HG02623 (cell line): ENCODE measurements around the gene PLA2G15.

Experiments
- ATAC-seq: cut with Tn5 transposase; IDR thresholded peaks from one replicate; pipeline ENCODE4 v1.9.1; 2021; ENCODE audit warnings: moderate library complexity; ENCODE audit not compliant: unreplicated experiment

PLA2G15 gene

GRCh38 chr16:68244903-68245853, at the start of gene PLA2G15:
PLA2G15 (plus strand) TSS chr16:68245373; CDS start chr16:68245427, 54 bp downstream.
- ATAC-seq: peak; percentile 86

- ATAC-seq: no peak
These were observed 47.9 kb upstream of the PLA2G15 start for GRCh38 chr16:68197250-68197649.

- no peak for ATAC-seq
These were observed 44.9 kb upstream of the PLA2G15 start for GRCh38 chr16:68200088-68200783.

DNA sequence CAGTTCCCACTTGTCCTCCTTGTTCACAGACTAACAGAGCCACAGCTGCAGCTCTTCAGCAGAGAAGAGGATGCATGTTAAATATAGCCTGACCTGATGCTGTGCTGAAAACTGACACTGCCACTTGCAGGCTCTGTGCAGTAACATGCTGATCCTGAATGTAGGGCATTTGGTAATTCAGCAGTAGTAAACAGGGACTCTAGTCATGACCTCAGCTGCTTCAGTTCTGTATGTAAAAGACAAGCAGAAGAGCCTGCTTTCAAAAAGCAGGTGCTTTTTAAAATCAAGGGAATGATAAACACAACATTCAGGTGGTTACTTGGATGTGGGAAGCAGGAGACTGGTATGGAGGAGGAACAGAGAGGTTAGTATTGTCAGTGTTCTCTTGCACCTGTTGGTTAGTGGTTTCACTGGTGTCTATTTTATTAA, 43.1 kb upstream of the PLA2G15 start:
- no peak for ATAC-seq

DNA sequence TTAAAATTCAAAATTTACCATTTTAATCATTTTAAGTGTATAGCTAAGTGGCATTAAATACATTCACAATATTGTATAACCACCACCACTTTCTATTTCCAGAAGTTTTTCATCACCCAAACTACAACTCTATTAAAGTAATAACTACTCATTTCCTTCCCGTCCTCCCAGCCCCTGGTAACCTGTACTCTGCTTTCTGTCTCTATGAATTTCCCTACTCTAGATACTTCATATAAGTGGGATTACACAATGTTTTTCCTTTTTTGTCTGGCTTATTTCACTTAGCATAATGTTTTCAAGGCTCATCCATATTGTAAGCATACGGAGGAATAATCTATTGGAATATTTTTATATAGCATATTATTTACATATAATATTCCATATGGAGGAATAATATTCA, 38.9 kb upstream of the PLA2G15 start:
- ATAC-seq: no peak

- ATAC-seq: no peak
These were observed 30.4 kb upstream of the PLA2G15 start for GRCh38 chr16:68214726-68215125.

DNA sequence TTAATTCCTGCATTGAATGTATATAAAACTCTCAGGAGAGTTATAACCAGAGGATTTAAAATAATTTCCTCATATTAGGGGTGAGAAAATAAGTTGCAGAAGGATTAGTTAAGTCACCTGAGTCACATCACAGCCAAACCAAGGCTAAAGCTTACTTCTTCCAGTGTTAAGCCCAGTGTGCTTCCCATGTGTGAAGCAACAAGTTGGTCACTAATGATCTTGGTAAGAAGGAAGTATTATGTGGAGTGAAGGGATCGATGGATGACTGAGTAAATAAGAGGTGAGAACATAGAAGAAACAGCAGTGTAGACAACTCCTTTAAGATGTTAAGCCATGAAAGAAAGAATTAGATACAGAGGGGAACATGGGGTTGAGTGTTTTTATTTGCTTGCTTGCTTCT, 29.9 kb upstream of the PLA2G15 start:
- no peak for ATAC-seq

GRCh38 chr16:68216240-68216639, 28.9 kb upstream of the PLA2G15 start:
- no peak for ATAC-seq

DNA sequence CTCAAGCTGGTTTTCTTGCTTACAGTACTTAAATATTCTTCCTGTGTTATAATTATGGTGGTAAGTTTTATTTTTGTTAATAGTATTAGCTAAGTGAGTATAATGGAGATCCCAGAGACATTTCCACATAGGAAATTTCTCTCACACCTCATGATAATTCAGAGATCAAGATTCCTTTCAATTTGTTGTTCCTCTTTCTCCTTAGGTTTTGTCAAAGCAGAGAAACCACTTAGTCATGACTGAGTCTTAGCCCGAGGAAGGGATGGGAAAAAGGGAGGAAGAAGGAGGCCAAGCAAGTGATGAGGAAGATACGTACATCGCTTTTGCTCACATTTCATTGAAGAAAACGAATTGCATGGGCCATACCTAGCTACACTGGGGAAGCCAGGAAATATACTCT, 27.7 kb upstream of the PLA2G15 start:
- ATAC-seq: no peak

- no peak for ATAC-seq
These were observed 25.3 kb upstream of the PLA2G15 start for GRCh38 chr16:68219725-68220351.

DNA sequence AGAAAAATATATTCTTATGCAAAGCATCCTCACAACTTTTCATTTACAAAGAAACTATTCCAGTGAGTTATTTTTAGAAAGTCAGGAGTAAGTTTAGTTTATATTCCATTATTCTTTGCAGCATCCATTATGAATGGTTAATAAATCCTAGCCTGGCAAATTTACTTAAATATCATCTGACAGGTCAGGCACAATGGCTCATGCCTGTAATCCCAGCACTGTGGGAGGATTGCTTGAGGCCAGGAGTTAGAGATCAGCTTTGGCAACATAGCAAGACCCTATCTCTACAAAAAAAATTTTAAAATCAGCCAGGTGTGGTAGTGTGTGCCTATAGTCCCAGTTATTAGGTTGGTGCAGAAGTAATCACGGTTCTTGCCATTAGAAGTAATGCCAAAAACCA, 22.1 kb upstream of the PLA2G15 start:
- ATAC-seq: no peak

DNA sequence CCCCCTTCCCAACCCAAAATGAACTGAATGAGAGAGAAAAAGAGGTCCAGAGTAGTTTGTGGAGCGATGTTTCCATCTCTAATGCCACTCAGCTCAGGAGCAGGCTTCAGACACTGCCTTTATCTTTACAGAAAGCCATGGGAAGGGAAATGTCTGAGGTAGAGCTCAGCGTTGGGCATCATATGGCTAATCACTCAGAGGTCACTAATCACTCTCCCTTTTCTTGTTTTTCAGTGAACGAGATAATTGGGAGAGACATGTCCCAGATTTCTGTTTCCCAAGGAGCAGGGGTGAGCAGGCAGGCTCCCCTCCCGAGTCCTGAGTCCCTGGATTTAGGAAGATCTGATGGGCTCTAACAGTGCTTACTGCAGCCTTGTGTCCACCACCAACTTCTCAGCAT, 19.1 kb upstream of the PLA2G15 start:
- no peak for ATAC-seq

DNA sequence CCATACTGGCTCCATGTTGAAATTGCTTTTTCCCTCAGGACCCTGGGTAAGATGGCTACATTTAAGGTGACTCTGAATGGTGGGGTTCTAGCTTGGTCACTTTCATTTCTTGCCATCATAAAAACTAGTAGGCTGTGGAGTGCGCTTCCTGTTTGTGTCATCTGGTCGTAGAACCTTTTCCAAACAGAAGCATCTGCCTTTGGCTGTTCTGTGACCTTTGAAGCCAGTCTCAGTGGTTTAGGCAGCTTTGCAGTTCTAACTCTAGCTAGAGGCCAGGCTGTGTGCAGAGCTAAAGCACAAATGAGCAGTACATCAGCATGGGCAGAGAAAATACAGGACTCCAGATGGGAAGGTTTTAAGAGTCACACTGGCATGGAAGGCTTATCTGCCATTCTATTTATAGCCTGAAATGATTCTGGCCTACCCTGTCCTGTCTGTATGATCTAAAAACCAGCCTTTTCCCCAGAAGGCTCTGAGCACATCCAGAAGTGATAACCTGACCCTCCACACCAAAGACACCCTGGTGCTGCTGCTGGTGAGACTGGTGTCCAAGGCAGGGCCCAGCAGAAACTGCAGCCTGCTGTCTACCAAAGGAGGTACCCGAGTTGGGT, 17.9 kb upstream of the PLA2G15 start:
- ATAC-seq: no peak

- ATAC-seq: no peak
These were observed 17.2 kb upstream of the PLA2G15 start for GRCh38 chr16:68227850-68228553.

DNA sequence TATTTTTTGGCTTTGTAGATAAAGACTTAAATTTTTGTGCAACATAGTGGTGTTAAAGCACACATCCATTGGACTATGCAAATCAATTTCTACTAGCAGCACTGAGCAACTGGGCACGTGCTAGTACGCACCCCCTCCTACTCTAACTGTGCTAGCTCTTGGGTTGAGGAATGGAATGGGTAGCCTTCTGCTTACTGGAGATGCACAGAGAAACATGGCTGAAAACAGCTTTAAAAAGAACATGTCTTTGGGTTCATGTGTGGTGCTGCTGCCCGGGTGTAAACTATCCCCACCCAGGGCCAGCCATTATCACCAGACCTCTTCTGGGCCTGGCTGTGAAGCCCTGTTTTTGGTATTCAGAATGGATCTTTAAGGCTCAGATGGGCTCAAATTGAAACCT, 16.5 kb upstream of the PLA2G15 start:
- no peak for ATAC-seq

GRCh38 chr16:68229431-68230175, 15.6 kb upstream of the PLA2G15 start:
- ATAC-seq: no peak

DNA sequence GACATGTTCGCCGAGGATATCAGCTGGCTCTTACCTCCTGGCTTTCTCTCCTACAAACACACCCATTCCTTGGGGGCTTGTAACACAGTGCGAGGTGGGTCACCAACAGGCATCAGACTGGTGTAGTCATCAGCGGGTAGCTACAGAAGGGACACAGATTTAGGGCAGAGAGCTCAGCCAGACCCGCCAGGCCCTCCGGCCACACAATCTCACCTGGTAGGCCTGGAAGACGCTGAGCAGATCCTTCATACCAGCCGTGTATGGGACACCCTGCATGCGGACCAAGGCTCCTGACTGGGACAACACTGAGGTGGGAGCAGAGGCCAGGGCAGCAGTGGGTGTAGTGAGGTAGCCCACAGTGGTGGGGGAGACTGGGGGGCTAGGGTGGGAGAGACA, 15.0 kb upstream of the PLA2G15 start:
- ATAC-seq: no peak

- ATAC-seq: no peak
These were observed 14.2 kb upstream of the PLA2G15 start for GRCh38 chr16:68230956-68231355.

- no peak for ATAC-seq
These were observed 13.6 kb upstream of the PLA2G15 start for GRCh38 chr16:68231384-68232136.
